Measurements from ENCODE around the gene PAX9. TPM values are rescaled to one million over a fixed set of nuclear protein-coding genes. Genes with fewer than 3 reads are reported as not detected.

PAX9 gene
- under 1 TPM in 2 of 4 donors, not detected in 2; 0.03 to 0.04 TPM for polyA plus RNA-seq
- long read RNA-seq, donor 1: 0 reads
- long read RNA-seq, donor 2: 0 reads
- long read RNA-seq, donor 3: 0 reads
- long read RNA-seq, donor 4: 0 reads
- long read RNA-seq, donor 5: 0 reads
- long read RNA-seq, donor 6: 0 reads
- long read RNA-seq, donor 7: 0 reads
- long read RNA-seq, donor 8: 0 reads
- long read RNA-seq, donor 9: 0 reads
- long read RNA-seq, donor 10: 0 reads

GRCh38 chr14:36661506-36662257 is at the start of gene PAX9:
Gene PAX9, plus strand, starts transcription at chr14:36661860. Its CDS starts 230 bp downstream, at chr14:36662090.
- FAIRE-seq (no peak), DNase-seq (peak; percentile 85 to 88)
- Histone ChIP-seq H3K27me3 (ENCODE audit: control insufficient read depth in 3 of 3, insufficient read depth in 3 of 3, low read length in 3 of 3) (peaks cover 13 to 97% (median 81%) of the 10 kb centered on the region in 3 donors), H3K27ac (ENCODE audit: low read depth in 1 of 3, low read length in 2 of 3) (no peak within 1 kb of the TSS), H3K4me3 (ENCODE audit: low read depth in 1 of 3, low read length in 3 of 3) (peak within 1 kb of the TSS; percentile 19 to 37 (median 25)), H3K36me3 (ENCODE audit: control insufficient read depth in 3 of 3, insufficient read depth in 2 of 3, low read depth in 1 of 3, low read length in 3 of 3) (no peaks in the 10 kb centered on the region), H3K9me3 (ENCODE audit: control insufficient read depth in 2 of 2, insufficient read depth in 1 of 2, low read depth in 1 of 2, low read length in 1 of 2) (peaks cover 0 to 3% of the 10 kb centered on the region in 2 donors), H3K4me1 (ENCODE audit: control insufficient read depth in 3 of 3, insufficient read depth in 2 of 3, low read depth in 1 of 3, low read length in 2 of 3) (peaks cover 2 to 21% (median 6%) of the 10 kb centered on the region in 3 donors)
- WGBS, 3 donors: 1 to 3% (median 2%) methylated on average over 36 to 44 of the region's 44 CpGs

- no peak for FAIRE-seq
- no peak for DNase-seq
- H3K9me3 ChIP-seq (ENCODE audit: control insufficient read depth in 2 of 2, insufficient read depth in 1 of 2, low read depth in 1 of 2, low read length in 1 of 2): no peaks in the 10 kb centered on the region
- no peak overlapping the region for H3K27ac ChIP-seq (ENCODE audit: low read depth in 1 of 3, low read length in 2 of 3)
- no peak overlapping the region for H3K4me3 ChIP-seq (ENCODE audit: low read depth in 1 of 3, low read length in 3 of 3)
- 66 to 75% (median 73%) methylated on average over 5 of the region's 5 CpGs for WGBS, 3 donors
- H3K36me3 ChIP-seq (ENCODE audit: control insufficient read depth in 3 of 3, insufficient read depth in 2 of 3, low read depth in 1 of 3, low read length in 3 of 3): no peaks in the 10 kb centered on the region
- H3K4me1 ChIP-seq (ENCODE audit: control insufficient read depth in 3 of 3, insufficient read depth in 2 of 3, low read depth in 1 of 3, low read length in 2 of 3): no peaks in the 10 kb centered on the region
- H3K27me3 ChIP-seq (ENCODE audit: control insufficient read depth in 3 of 3, insufficient read depth in 3 of 3, low read length in 3 of 3): peaks cover 0 to 3% (median 0%) of the 10 kb centered on the region in 3 donors
These were observed 43.8 kb upstream of the PAX9 start for GRCh38 chr14:36617824-36618223.

- DNase-seq (no peak), FAIRE-seq (no peak)
- peaks cover 0 to 3% (median 0%) of the 10 kb centered on the region in 3 donors for H3K27me3 ChIP-seq (ENCODE audit: control insufficient read depth in 3 of 3, insufficient read depth in 3 of 3, low read length in 3 of 3)
- H3K36me3 ChIP-seq (ENCODE audit: control insufficient read depth in 3 of 3, insufficient read depth in 2 of 3, low read depth in 1 of 3, low read length in 3 of 3): no peaks in the 10 kb centered on the region
- H3K4me1 ChIP-seq (ENCODE audit: control insufficient read depth in 3 of 3, insufficient read depth in 2 of 3, low read depth in 1 of 3, low read length in 2 of 3): no peaks in the 10 kb centered on the region
- no peaks in the 10 kb centered on the region for H3K9me3 ChIP-seq (ENCODE audit: control insufficient read depth in 2 of 2, insufficient read depth in 1 of 2, low read depth in 1 of 2, low read length in 1 of 2)
- no peak overlapping the region for H3K27ac ChIP-seq (ENCODE audit: low read depth in 1 of 3, low read length in 2 of 3)
- H3K4me3 ChIP-seq (ENCODE audit: low read depth in 1 of 3, low read length in 3 of 3): no peak overlapping the region
- WGBS, 3 donors: 22 to 54% (median 45%) methylated on average over 2 of the region's 2 CpGs
These were observed 43.0 kb upstream of the PAX9 start for GRCh38 chr14:36618641-36619040.

GRCh38 chr14:36619131-36619530 is 42.5 kb upstream of the PAX9 start:
- H3K27me3 ChIP-seq (ENCODE audit: control insufficient read depth in 3 of 3, insufficient read depth in 3 of 3, low read length in 3 of 3): peaks cover 0 to 1% (median 0%) of the 10 kb centered on the region in 3 donors
- H3K4me3 ChIP-seq (ENCODE audit: low read depth in 1 of 3, low read length in 3 of 3): no peak overlapping the region
- DNase-seq (no peak), FAIRE-seq (no peak)
- no peaks in the 10 kb centered on the region for H3K4me1 ChIP-seq (ENCODE audit: control insufficient read depth in 3 of 3, insufficient read depth in 2 of 3, low read depth in 1 of 3, low read length in 2 of 3)
- no peak overlapping the region for H3K27ac ChIP-seq (ENCODE audit: low read depth in 1 of 3, low read length in 2 of 3)
- no peaks in the 10 kb centered on the region for H3K36me3 ChIP-seq (ENCODE audit: control insufficient read depth in 3 of 3, insufficient read depth in 2 of 3, low read depth in 1 of 3, low read length in 3 of 3)
- WGBS, 3 donors: 69 to 85% (median 83%) methylated on average over 3 of the region's 3 CpGs
- H3K9me3 ChIP-seq (ENCODE audit: control insufficient read depth in 2 of 2, insufficient read depth in 1 of 2, low read depth in 1 of 2, low read length in 1 of 2): no peaks in the 10 kb centered on the region

- DNase-seq (no peak), FAIRE-seq (no peak)
These were observed 41.8 kb upstream of the PAX9 start for GRCh38 chr14:36619853-36620252.

GRCh38 chr14:36625014-36625413 is 36.6 kb upstream of the PAX9 start:
- no peak for DNase-seq
- H3K36me3 ChIP-seq (ENCODE audit: control insufficient read depth in 3 of 3, insufficient read depth in 2 of 3, low read depth in 1 of 3, low read length in 3 of 3): no peaks in the 10 kb centered on the region
- H3K27ac ChIP-seq (ENCODE audit: low read depth in 1 of 3, low read length in 2 of 3): no peak overlapping the region
- WGBS, 3 donors: 81 to 88% (median 86%) methylated on average over 1 of the region's 1 CpG
- no peak for FAIRE-seq
- H3K4me1 ChIP-seq (ENCODE audit: control insufficient read depth in 3 of 3, insufficient read depth in 2 of 3, low read depth in 1 of 3, low read length in 2 of 3): no peaks in the 10 kb centered on the region
- no peak overlapping the region for H3K4me3 ChIP-seq (ENCODE audit: low read depth in 1 of 3, low read length in 3 of 3)
- H3K27me3 ChIP-seq (ENCODE audit: control insufficient read depth in 3 of 3, insufficient read depth in 3 of 3, low read length in 3 of 3): peaks cover 0 to 1% (median 0%) of the 10 kb centered on the region in 3 donors
- no peaks in the 10 kb centered on the region for H3K9me3 ChIP-seq (ENCODE audit: control insufficient read depth in 2 of 2, insufficient read depth in 1 of 2, low read depth in 1 of 2, low read length in 1 of 2)

More at GRCh38 chr14:36619853-36620252, 41.8 kb upstream of the PAX9 start:
- no peaks in the 10 kb centered on the region for H3K4me1 ChIP-seq (ENCODE audit: control insufficient read depth in 3 of 3, insufficient read depth in 2 of 3, low read depth in 1 of 3, low read length in 2 of 3)
- no peaks in the 10 kb centered on the region for H3K36me3 ChIP-seq (ENCODE audit: control insufficient read depth in 3 of 3, insufficient read depth in 2 of 3, low read depth in 1 of 3, low read length in 3 of 3)
- peaks cover 0 to 1% (median 0%) of the 10 kb centered on the region in 3 donors for H3K27me3 ChIP-seq (ENCODE audit: control insufficient read depth in 3 of 3, insufficient read depth in 3 of 3, low read length in 3 of 3)
- no peak overlapping the region for H3K4me3 ChIP-seq (ENCODE audit: low read depth in 1 of 3, low read length in 3 of 3)
- H3K27ac ChIP-seq (ENCODE audit: low read depth in 1 of 3, low read length in 2 of 3): no peak overlapping the region
- 79 to 88% (median 81%) methylated on average over 2 of the region's 2 CpGs for WGBS, 3 donors
- no peaks in the 10 kb centered on the region for H3K9me3 ChIP-seq (ENCODE audit: control insufficient read depth in 2 of 2, insufficient read depth in 1 of 2, low read depth in 1 of 2, low read length in 1 of 2)

GRCh38 chr14:36625436-36625835 is 36.2 kb upstream of the PAX9 start:
- no peaks in the 10 kb centered on the region for H3K9me3 ChIP-seq (ENCODE audit: control insufficient read depth in 2 of 2, insufficient read depth in 1 of 2, low read depth in 1 of 2, low read length in 1 of 2)
- 72 to 79% (median 77%) methylated on average over 4 of the region's 4 CpGs for WGBS, 3 donors
- DNase-seq (no peak), FAIRE-seq (no peak)
- H3K4me1 ChIP-seq (ENCODE audit: control insufficient read depth in 3 of 3, insufficient read depth in 2 of 3, low read depth in 1 of 3, low read length in 2 of 3): no peaks in the 10 kb centered on the region
- peaks cover 0 to 1% (median 0%) of the 10 kb centered on the region in 3 donors for H3K27me3 ChIP-seq (ENCODE audit: control insufficient read depth in 3 of 3, insufficient read depth in 3 of 3, low read length in 3 of 3)
- no peak overlapping the region for H3K4me3 ChIP-seq (ENCODE audit: low read depth in 1 of 3, low read length in 3 of 3)
- H3K27ac ChIP-seq (ENCODE audit: low read depth in 1 of 3, low read length in 2 of 3): no peak overlapping the region
- H3K36me3 ChIP-seq (ENCODE audit: control insufficient read depth in 3 of 3, insufficient read depth in 2 of 3, low read depth in 1 of 3, low read length in 3 of 3): no peaks in the 10 kb centered on the region

- no peak overlapping the region for H3K27ac ChIP-seq (ENCODE audit: low read depth in 1 of 3, low read length in 2 of 3)
- peaks cover 0 to 1% (median 0%) of the 10 kb centered on the region in 3 donors for H3K27me3 ChIP-seq (ENCODE audit: control insufficient read depth in 3 of 3, insufficient read depth in 3 of 3, low read length in 3 of 3)
- H3K36me3 ChIP-seq (ENCODE audit: control insufficient read depth in 3 of 3, insufficient read depth in 2 of 3, low read depth in 1 of 3, low read length in 3 of 3): no peaks in the 10 kb centered on the region
- no peak overlapping the region for H3K4me3 ChIP-seq (ENCODE audit: low read depth in 1 of 3, low read length in 3 of 3)
- WGBS, 3 donors: 53 to 66% (median 62%) methylated on average over 4 of the region's 4 CpGs
- DNase-seq (no peak), FAIRE-seq (no peak)
- H3K4me1 ChIP-seq (ENCODE audit: control insufficient read depth in 3 of 3, insufficient read depth in 2 of 3, low read depth in 1 of 3, low read length in 2 of 3): no peaks in the 10 kb centered on the region
- no peaks in the 10 kb centered on the region for H3K9me3 ChIP-seq (ENCODE audit: control insufficient read depth in 2 of 2, insufficient read depth in 1 of 2, low read depth in 1 of 2, low read length in 1 of 2)
These were observed 35.5 kb upstream of the PAX9 start for GRCh38 chr14:36626151-36626550.

Measured in small intestine (tissue), 16 donors.